ENCODE results near the gene OS9.
"Not testable (repeated sequence)": the region's sequence is repeated elsewhere in the genome, so short reads cannot be mapped to it uniquely, and the experiment has no call there.

OS9 gene

DNA sequence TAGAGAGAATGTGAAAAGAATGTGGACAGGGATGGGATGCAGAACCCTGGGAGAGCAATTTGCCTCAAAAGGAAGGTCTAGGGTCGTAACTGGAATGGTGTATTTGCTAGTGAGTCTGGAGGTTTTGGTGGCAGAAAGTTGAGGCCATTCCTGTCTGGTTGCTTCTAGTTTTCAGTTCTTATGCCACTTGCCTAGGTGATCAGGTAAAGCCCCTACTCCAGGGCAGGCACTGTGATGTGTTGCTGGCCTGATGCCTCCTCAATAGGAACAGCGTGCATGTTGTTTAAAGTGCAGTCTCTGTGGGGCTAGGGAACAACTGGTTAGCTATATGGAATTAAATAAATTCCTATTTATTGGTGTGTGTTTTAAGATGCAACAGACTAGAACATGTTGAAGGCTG lies 6.4 kb downstream of the OS9 start:
- no peak overlapping the region for H3K27ac ChIP-seq
- TF ChIP-seq CTCF (conservative IDR thresholded peaks at IDR 0.05) = no peak

DNA sequence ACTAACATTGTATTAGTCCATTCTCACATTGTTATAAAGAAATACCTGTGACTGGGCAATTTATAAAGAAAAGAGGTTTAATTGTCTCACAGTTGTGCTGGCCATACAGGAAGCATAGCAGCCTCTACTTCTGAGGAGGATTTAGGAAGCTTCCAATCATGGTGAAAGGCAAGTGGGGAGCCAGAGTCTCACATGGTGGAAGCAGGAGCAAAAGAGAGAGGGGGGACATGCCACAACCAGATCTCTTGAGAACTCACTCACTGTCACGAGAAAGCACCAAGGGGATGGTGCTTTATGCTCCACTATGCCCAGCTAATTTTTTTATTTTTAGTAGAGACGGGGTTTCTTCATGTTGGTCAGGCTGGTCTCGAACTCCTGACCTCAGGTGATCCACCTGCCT lies 13.3 kb downstream of the OS9 start:
- H3K27ac ChIP-seq = no peak overlapping the region
- TF ChIP-seq CTCF (conservative IDR thresholded peaks at IDR 0.05) = no peak

GRCh38 chr12:57708296-57708695 lies 14.4 kb downstream of the OS9 start:
- H3K27ac ChIP-seq = no peak overlapping the region
- no peak for TF ChIP-seq CTCF (conservative IDR thresholded peaks at IDR 0.05)

DNA sequence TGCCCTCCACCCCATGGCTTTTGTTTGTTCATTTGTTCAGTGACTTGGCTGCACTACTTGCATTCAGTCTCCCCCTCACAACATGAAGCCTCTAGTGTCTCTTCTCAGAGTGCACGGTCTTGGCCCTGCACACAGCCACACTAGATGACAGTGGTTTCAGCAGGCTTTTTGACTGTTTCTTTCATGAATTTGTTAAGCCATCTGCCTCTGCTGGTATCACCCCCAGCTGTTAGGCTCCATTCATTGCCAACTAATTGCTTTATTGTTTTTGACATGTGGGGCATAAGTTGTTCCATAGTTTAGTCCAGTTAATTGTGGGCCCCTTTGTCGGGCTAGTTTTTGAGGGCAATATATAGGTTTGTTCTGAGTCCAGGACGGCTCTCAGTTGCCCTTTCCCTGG lies 18.8 kb downstream of the OS9 start:
- TF ChIP-seq CTCF (conservative IDR thresholded peaks at IDR 0.05) = no peak
- H3K27ac ChIP-seq = no peak overlapping the region

- no peak for TF ChIP-seq CTCF (conservative IDR thresholded peaks at IDR 0.05)
- H3K27ac ChIP-seq = no peak overlapping the region
These were observed 19.3 kb downstream of the OS9 start for GRCh38 chr12:57713209-57713608.

DNA sequence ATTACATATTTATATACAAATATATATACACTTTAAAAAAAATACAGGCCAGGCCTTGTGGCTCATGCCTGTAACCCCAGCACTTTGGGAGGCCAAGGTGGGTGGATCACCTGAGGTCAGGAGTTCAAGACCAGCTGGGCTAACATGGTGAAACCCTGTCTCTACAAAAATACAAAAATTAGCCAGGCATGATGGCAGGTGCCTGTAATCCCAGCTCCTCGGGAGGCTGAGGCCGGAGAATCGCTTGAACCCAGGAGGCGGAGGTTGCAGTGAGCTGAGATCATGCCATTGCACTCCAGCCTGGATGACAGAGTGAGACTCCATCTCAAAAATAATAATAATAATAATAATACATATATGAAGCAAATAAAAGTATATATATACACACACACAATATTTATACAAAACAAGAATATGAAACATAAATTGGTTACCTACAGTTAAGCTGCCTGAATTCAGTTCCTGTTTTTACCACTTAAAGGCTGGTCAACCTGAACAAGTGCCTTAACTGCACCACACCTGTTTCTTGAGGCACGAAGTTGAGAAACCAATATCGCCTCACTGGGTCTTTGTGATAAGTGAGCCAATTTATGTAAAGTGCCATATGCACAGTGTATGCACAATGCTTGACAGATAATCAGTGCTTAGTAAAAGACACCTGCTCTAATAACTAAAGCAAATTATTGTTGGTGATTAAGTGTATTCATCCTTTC lies 21.3 kb downstream of the OS9 start:
- H3K27ac ChIP-seq = not testable (repeated sequence)

GRCh38 chr12:57715786-57716185 lies 21.9 kb downstream of the OS9 start:
- H3K27ac ChIP-seq = no peak overlapping the region
- no peak for TF ChIP-seq CTCF (conservative IDR thresholded peaks at IDR 0.05)

DNA sequence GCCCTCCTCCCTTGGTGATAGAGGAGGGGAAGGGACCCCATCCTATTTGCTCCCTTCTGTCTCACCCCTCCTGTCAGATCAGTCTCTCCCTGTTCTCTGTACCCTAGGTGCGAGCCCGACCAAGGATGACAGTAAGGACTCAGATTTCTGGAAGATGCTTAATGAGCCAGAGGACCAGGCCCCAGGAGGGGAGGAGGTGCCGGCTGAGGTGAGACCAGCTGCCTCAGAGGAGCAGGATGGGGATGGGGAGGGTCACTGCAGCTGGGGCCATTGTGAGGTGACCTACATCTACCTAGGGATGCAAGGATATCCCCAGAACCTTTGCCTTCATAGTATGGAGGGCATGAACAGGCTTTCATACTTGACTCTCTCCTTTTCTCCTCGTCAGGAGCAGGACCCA lies 22.4 kb downstream of the OS9 start:
- no peak for TF ChIP-seq CTCF (conservative IDR thresholded peaks at IDR 0.05)
- H3K27ac ChIP-seq = no peak overlapping the region

Data from VCaP (cell line).